MCF 10A (cell line): ENCODE data around the gene SPIRE1. TPM values are rescaled to one million over a fixed set of nuclear protein-coding genes. Genes with fewer than 3 reads are reported as not detected.

Experiments
- BruUV-seq: library from RNA; stranded (reverse); fragments of 400-500 nt; replicated peaks from 2 replicates; lab custom pipeline; 2021; lab: Mats Ljungman, UMichigan
- CTCF ChIA-PET: fragments of 300-600 bp; sonication (Branson Sonifier 250); formaldehyde crosslinking; extraction: SDS; loops from one replicate; lab custom pipeline; 2021; ENCODE audit warnings: antibody characterized with exemption, inconsistent platforms; lab: Yijun Ruan, JAX
- POLR2A ChIA-PET: fragments of 300-600, 350-650 bp; sonication (Branson Sonifier 250); formaldehyde crosslinking; extraction: SDS; loops from one replicate; lab custom pipeline; 2020; ENCODE audit warnings: antibody characterized with exemption, inconsistent platforms; lab: Yijun Ruan, JAX
- DNase-seq: peaks from one replicate; pipeline ENCODE4 v3.0.0-alpha.2; 2018; ENCODE audit not compliant: unreplicated experiment
- H3K27ac Mint-ChIP-seq: one replicate; pipeline ENCODE4 v1.8.0; 2022; ENCODE audit warnings: mild to moderate bottlenecking, low read depth, mixed read lengths; ENCODE audit not compliant: unreplicated experiment
- H3K27me3 Mint-ChIP-seq: one replicate; pipeline ENCODE4 v1.8.0; 2022; ENCODE audit warnings: mixed read lengths; ENCODE audit not compliant: insufficient read depth, unreplicated experiment
- H3K36me3 Mint-ChIP-seq: one replicate; pipeline ENCODE4 v1.8.0; 2022; ENCODE audit warnings: mild to moderate bottlenecking, moderate library complexity, mixed read lengths; ENCODE audit not compliant: insufficient read depth, unreplicated experiment
- H3K4me1 Mint-ChIP-seq: one replicate; pipeline ENCODE4 v1.8.0; 2022; ENCODE audit warnings: mixed read lengths; ENCODE audit not compliant: insufficient read depth, unreplicated experiment
- H3K4me3 Mint-ChIP-seq: one replicate; pipeline ENCODE4 v1.8.0; 2022; ENCODE audit warnings: mild to moderate bottlenecking, moderate library complexity, mixed read lengths; ENCODE audit not compliant: unreplicated experiment
- H3K9me3 Mint-ChIP-seq: one replicate; pipeline ENCODE4 v1.8.0; 2022; ENCODE audit warnings: mixed read lengths; ENCODE audit not compliant: unreplicated experiment
- CTCF ChIP-seq: fragments of 200-600 bp; IDR thresholded peaks from one replicate; pipeline ENCODE4 v1.8.0; 2022; ENCODE audit warnings: antibody characterized with exemption, mild to moderate bottlenecking; ENCODE audit not compliant: unreplicated experiment
- intact Hi-C: fragments of 100-400 bp; cut with micrococcal nuclease; formaldehyde crosslinking; loops from 2 replicates; pipeline ENCODE4 v1.14.1; 2022
- total RNA-seq: library from RNA; stranded (reverse); gene quantifications from 2 replicates; pipeline ENCODE4 v1.2.3, GENCODE V29; 2022

The SPIRE1 gene
- total RNA-seq, 1 experiment from 2014 or later = 78.2 TPM

- no TSS peak for BruUV-seq
- H3K27ac Mint-ChIP-seq = no peak overlapping the region
- no peaks in the 10 kb centered on the region for H3K9me3 Mint-ChIP-seq
- no peak overlapping the region for H3K4me3 Mint-ChIP-seq
- ChIA-PET POLR2A (no interaction called here), CTCF (interaction anchor here (1.0 kb wide), 1 partner anchor 182 kb away, joined by 4 read pairs; no protein-coding TSS in a partner anchor)
- DNase-seq = no peak
- H3K27me3 Mint-ChIP-seq = no peaks in the 10 kb centered on the region
- no peaks in the 10 kb centered on the region for H3K4me1 Mint-ChIP-seq
- intact Hi-C loops = no loop called here
- no peak for TF ChIP-seq CTCF
- peaks cover 16% of the 10 kb centered on the region for H3K36me3 Mint-ChIP-seq
Observed at GRCh38 chr18:12476955-12477354, 181.0 kb downstream of the SPIRE1 start.

- ChIA-PET CTCF (no interaction called here), POLR2A (interaction anchor here (1.4 kb wide), 1 partner anchor 25 kb away, joined by 3 read pairs; no protein-coding TSS in a partner anchor)
- H3K4me3 Mint-ChIP-seq = no peak overlapping the region
- H3K36me3 Mint-ChIP-seq = peaks cover 19% of the 10 kb centered on the region
- no peaks in the 10 kb centered on the region for H3K9me3 Mint-ChIP-seq
- BruUV-seq = no TSS peak
- no peak for DNase-seq
- peaks cover 8% of the 10 kb centered on the region for H3K4me1 Mint-ChIP-seq
- H3K27ac Mint-ChIP-seq = no peak overlapping the region
- no peaks in the 10 kb centered on the region for H3K27me3 Mint-ChIP-seq
- no peak for TF ChIP-seq CTCF
- intact Hi-C loops = loop anchor here (5.0 kb wide), 1 partner anchor 182 kb away; the partner anchor contains the start of gene SPIRE1
Observed at GRCh38 chr18:12474876-12475275, 183.0 kb downstream of the SPIRE1 start.

GRCh38 chr18:12474146-12474545 lies 183.8 kb downstream of the SPIRE1 start:
- Mint-ChIP-seq H3K27ac (no peak overlapping the region), H3K9me3 (no peaks in the 10 kb centered on the region), H3K4me1 (peaks cover 8% of the 10 kb centered on the region), H3K36me3 (peaks cover 16% of the 10 kb centered on the region), H3K27me3 (no peaks in the 10 kb centered on the region), H3K4me3 (no peak overlapping the region)
- intact Hi-C loops = loop anchor here (5.0 kb wide), 1 partner anchor 183 kb away; the partner anchor contains the start of gene SPIRE1
- BruUV-seq = no TSS peak
- POLR2A ChIA-PET = interaction anchor here (1.4 kb wide), 1 partner anchor 26 kb away, joined by 3 read pairs; no protein-coding TSS in a partner anchor
- no peak for DNase-seq
- TF ChIP-seq CTCF = no peak
- CTCF ChIA-PET = no interaction called here

- peak; percentile 11 for DNase-seq
Observed at GRCh38 chr18:12470382-12471075, 187.4 kb downstream of the SPIRE1 start.

More at GRCh38 chr18:12470382-12471075, 187.4 kb downstream of the SPIRE1 start:
- H3K27me3 Mint-ChIP-seq = no peaks in the 10 kb centered on the region
- ChIA-PET POLR2A (interaction anchor here (0.6 to 1.6 kb wide), 9 partner anchors 8 to 228 kb away, joined by 3 read pairs; partner anchors contain the start of gene PRELID3A), CTCF (interaction anchor here (0.9 kb wide), 1 partner anchor 78 kb away, joined by 3 read pairs; no protein-coding TSS in a partner anchor)
- peaks cover 14% of the 10 kb centered on the region for H3K36me3 Mint-ChIP-seq
- TF ChIP-seq CTCF = no peak
- intact Hi-C loops = loop anchor here (5.0 kb wide), 1 partner anchor 187 kb away; the partner anchor contains the start of gene SPIRE1
- peaks cover 8% of the 10 kb centered on the region for H3K4me1 Mint-ChIP-seq
- peak overlapping the region; percentile 71 for H3K27ac Mint-ChIP-seq
- no peaks in the 10 kb centered on the region for H3K9me3 Mint-ChIP-seq
- no TSS peak for BruUV-seq
- H3K4me3 Mint-ChIP-seq = no peak overlapping the region
